ENCODE results near the gene VGLL1.

Gene VGLL1

GRCh38 chrX:136589966-136590365, 58.0 kb downstream of the VGLL1 start:
- no peak for TF ChIP-seq CTCF (IDR thresholded peaks at IDR 0.05; ENCODE audit: insufficient read depth, low read length, poor library complexity, severe bottlenecking)
- no peak overlapping the region for H3K4me3 ChIP-seq (replicated peaks; ENCODE audit: low read depth, low read length)
- H3K36me3 ChIP-seq (ENCODE audit: control insufficient read depth, insufficient read depth, low read length): no peaks in the 10 kb centered on the region
- no peaks in the 10 kb centered on the region for H3K27me3 ChIP-seq (replicated peaks; ENCODE audit: control insufficient read depth, insufficient read depth, low read length)
- DNase-seq (ENCODE audit: extremely low read depth, insufficient read length): no peak

- H3K4me3 ChIP-seq (replicated peaks; ENCODE audit: low read depth, low read length): no peak overlapping the region
- no peak for TF ChIP-seq CTCF (IDR thresholded peaks at IDR 0.05; ENCODE audit: insufficient read depth, low read length, poor library complexity, severe bottlenecking)
- H3K36me3 ChIP-seq (ENCODE audit: control insufficient read depth, insufficient read depth, low read length): no peaks in the 10 kb centered on the region
- H3K27me3 ChIP-seq (replicated peaks; ENCODE audit: control insufficient read depth, insufficient read depth, low read length): no peaks in the 10 kb centered on the region
- DNase-seq (ENCODE audit: extremely low read depth, insufficient read length): no peak
Measured at GRCh38 chrX:136597356-136597755, 65.3 kb downstream of the VGLL1 start.

- H3K4me3 ChIP-seq (replicated peaks; ENCODE audit: low read depth, low read length): no peak overlapping the region
- no peaks in the 10 kb centered on the region for H3K36me3 ChIP-seq (ENCODE audit: control insufficient read depth, insufficient read depth, low read length)
- no peak for TF ChIP-seq CTCF (IDR thresholded peaks at IDR 0.05; ENCODE audit: insufficient read depth, low read length, poor library complexity, severe bottlenecking)
- DNase-seq (ENCODE audit: extremely low read depth, insufficient read length): no peak
- no peaks in the 10 kb centered on the region for H3K27me3 ChIP-seq (replicated peaks; ENCODE audit: control insufficient read depth, insufficient read depth, low read length)
Measured at GRCh38 chrX:136597954-136598353, 65.9 kb downstream of the VGLL1 start.

- DNase-seq (ENCODE audit: extremely low read depth, insufficient read length): no peak
Measured at GRCh38 chrX:136598631-136599030, 66.6 kb downstream of the VGLL1 start.

GRCh38 chrX:136600059-136600458, 68.0 kb downstream of the VGLL1 start:
- Histone ChIP-seq H3K4me3 (replicated peaks; ENCODE audit: low read depth, low read length) (no peak overlapping the region), H3K27me3 (replicated peaks; ENCODE audit: control insufficient read depth, insufficient read depth, low read length) (no peaks in the 10 kb centered on the region), H3K36me3 (ENCODE audit: control insufficient read depth, insufficient read depth, low read length) (no peaks in the 10 kb centered on the region)
- DNase-seq (ENCODE audit: extremely low read depth, insufficient read length): no peak
- no peak for TF ChIP-seq CTCF (IDR thresholded peaks at IDR 0.05; ENCODE audit: insufficient read depth, low read length, poor library complexity, severe bottlenecking)

More at GRCh38 chrX:136598631-136599030, 66.6 kb downstream of the VGLL1 start:
- Histone ChIP-seq H3K36me3 (ENCODE audit: control insufficient read depth, insufficient read depth, low read length) (no peaks in the 10 kb centered on the region), H3K4me3 (replicated peaks; ENCODE audit: low read depth, low read length) (no peak overlapping the region), H3K27me3 (replicated peaks; ENCODE audit: control insufficient read depth, insufficient read depth, low read length) (no peaks in the 10 kb centered on the region)
- no peak for TF ChIP-seq CTCF (IDR thresholded peaks at IDR 0.05; ENCODE audit: insufficient read depth, low read length, poor library complexity, severe bottlenecking)

Data from GM06990 (cell line).